GM21576 (cell line): ENCODE results near the gene OTOF.

Experiments used
- ATAC-seq: cut with Tn5 transposase; IDR thresholded peaks from one replicate; pipeline ENCODE4 v1.9.1; 2021; ENCODE audit warnings: mild to moderate bottlenecking, moderate library complexity; ENCODE audit not compliant: unreplicated experiment

Gene OTOF

DNA sequence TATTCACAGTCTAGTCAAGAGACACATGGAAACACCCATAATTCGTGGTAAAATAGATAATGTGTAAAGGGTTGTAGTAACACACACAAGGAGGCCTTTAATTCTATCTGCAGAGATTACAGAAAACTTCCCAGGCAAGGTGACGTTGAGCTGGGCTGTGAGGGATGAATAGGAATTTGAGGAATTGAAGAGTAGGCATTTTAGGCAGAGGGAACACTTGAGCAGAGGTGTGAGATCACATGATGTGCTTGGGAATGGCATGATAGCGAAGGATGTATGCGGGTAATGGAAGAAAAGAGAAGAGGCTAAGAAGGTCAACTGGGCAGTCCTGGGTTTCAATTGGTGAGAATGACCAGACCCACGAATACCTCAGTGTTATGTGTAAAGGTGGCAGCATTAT is 56.0 kb downstream of the OTOF start:
- no peak for ATAC-seq

DNA sequence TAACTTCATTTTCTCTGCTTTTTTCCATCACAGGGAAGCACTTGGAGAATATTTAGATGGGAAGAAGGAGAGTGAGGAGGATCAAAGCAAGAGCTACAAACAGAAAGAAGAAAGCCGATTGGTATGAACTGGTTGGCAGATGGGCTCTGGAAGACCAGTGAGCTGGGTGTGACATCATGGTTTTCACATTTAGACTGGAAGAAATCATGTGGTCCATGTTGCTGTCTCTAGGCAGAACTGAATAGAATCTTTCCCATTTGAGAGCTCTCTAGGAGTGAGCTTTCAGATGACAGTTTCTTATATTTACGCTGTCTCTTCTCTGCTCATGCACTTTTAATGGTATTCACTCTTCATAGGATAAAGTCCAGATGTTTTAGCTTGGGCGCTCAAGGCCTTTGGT is 63.6 kb downstream of the OTOF start:
- no peak for ATAC-seq

DNA sequence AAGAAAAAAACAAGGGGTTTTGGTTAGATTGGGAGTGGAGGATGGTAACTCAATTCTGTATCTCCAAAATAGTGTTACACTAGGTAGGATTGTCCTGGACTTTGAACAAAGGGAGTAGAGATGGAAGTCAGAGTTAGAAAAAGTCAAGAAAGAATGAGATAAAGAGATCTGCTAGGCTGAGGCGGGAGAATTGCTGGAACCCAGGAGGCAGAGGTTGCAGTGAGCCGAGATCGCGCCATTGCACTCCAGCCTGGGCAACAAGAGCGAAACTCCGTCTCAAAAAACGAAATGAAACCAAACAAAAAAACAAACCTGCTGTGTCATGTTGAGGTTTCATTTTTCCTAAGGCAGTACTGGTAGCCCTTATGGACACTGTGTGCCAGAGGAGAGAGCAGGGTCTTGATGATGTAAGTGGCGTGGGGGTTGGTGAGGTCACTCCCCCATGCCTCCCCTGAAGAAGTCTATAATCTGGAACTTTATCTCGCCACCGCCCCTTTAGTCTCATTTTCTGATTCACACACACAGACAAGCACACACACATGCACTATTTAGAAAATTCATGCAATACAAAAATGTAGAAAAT is 65.7 kb downstream of the OTOF start:
- ATAC-seq, result no peak

DNA sequence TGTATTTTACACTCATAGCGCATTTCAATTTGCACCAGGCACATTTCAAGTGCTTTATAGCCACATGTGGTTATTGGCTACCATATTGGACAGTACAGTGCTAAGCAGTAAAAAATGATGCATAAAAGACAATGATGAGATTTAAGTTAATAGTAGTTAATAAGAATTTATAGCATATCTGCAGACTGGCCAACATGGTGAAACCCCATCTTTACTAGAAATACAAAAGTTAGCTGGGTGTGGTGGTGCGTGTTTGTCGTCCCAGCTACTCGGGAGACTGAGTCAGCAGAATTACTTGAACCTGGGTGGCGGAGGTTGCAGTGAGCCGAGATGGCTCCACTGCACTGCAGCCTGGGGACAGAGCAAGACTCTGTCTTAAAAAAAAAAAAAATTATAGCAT is 66.5 kb downstream of the OTOF start:
- no peak for ATAC-seq

DNA sequence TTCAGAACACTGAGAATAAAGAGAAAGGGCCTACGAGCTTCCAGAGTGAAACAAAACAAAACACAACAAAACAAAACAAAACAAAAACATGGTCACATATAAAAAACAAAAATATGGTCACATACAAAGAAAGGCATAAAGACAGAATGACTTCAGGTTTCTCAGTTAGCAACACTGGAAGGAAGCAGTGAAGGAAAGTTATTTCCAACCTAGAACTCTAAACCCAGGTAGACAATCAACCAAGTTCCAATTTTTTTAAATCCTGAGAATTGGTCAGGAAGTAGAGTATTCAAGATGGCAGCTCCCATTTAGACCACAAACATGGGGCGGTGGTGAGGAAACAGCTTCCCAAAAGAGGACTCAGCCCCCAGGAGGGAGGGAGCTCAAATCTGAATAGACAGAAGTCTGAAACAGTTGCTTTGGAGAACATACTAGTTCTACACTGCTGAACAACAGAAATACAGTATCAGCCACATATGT is 67.1 kb downstream of the OTOF start:
- ATAC-seq, result no peak

DNA sequence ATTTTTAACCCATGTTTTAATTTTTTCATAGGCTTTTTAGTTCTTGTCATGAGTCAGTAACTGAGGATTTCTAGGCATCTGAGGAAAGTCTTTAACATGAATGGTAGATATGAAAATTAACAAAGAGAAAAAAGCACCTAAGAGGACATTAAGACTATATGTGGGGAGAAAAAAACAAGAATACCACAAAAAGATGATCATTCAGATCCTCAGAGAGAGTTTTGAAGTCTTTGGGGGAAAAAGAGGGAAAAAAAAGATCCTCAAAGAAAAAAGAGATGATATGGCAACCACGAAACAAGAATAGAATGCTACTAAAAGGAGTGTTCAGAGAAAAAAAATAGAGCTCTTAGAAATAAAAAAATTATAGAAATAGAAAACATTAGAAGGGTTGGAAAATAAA is 68.1 kb downstream of the OTOF start:
- ATAC-seq, result no peak

DNA sequence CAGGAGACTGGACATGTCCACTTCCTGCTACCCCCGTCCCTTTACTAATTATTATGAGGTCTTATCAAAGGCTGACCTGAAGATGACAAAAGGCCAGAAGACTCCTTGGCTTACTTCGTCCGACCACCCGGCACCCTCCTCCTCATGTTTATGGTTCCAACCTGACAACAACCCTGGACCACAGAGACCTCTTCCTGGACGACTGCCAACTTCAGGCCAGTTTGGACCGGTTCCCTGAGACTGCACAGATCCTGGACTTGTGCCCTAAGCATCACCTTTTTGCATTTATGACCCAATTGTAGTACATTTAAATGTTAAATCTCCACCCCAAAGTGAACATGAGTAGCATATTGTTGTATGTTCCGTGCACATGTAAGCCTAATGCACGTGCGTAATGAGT is 70.4 kb downstream of the OTOF start:
- ATAC-seq, result no peak
